DMS114 treated with DMSO at 0.1 percent for 48 hours (cell line): Measurements from ENCODE around the gene SELE.
"Not testable (repeated sequence)": the region's sequence is repeated elsewhere in the genome, so short reads cannot be mapped to it uniquely, and the experiment has no call there.

Experiments
- DNase-seq: peaks from one replicate; lab custom pipeline; 2025; ENCODE audit not compliant: unreplicated experiment; lab: John Stamatoyannopoulos, UW

SELE gene

GRCh38 chr1:169683168-169683567 is 50.7 kb downstream of the SELE start:
- not testable (repeated sequence) for DNase-seq

GRCh38 chr1:169682071-169682470 is 51.8 kb downstream of the SELE start:
- no peak for DNase-seq

- no peak for DNase-seq
These were observed 52.7 kb downstream of the SELE start for GRCh38 chr1:169681140-169681539.

GRCh38 chr1:169680377-169681019 is 53.4 kb downstream of the SELE start:
- no peak for DNase-seq

- DNase-seq = no peak
These were observed 54.2 kb downstream of the SELE start for GRCh38 chr1:169679692-169680091.

- no peak for DNase-seq
These were observed 57.9 kb downstream of the SELE start for GRCh38 chr1:169676001-169676400.
